Omental fat pad (tissue), 4 donors: ENCODE data around the gene AREL1. TPM values are rescaled to one million over a fixed set of nuclear protein-coding genes. Genes with fewer than 3 reads are reported as not detected.

Experiments
- ATAC-seq: fragments of 150-250 bp; one replicate; pipeline ENCODE4 v1.9.1; 2016; ENCODE audit warnings: mild to moderate bottlenecking, moderate library complexity; ENCODE audit not compliant: low FRiP score
- DNase-seq: peaks from one replicate; pipeline ENCODE4 v3.0.0-alpha.2; 2019; ENCODE audit warnings: low spot score
- total RNA-seq, 4 donors: library from RNA; depleted of rRNA; stranded (reverse); fragments of >200 nt; gene quantifications; one replicate each; pipeline ENCODE4 v1.1.0, GENCODE V29; 2016
- TF ChIP-seq, protein P1 (sequence below), 3 donors: fragments of 450-650 bp; IDR thresholded peaks; one replicate each; pipeline ENCODE4 v1.5.1; 2016 to 2017; ENCODE audit warnings: antibody characterized with exemption in 3 of 3, mild to moderate bottlenecking in 3 of 3, moderate library complexity in 2 of 3

The AREL1 gene
- total RNA-seq, 4 donors from 2014 or later = 18.4 to 33.5 (median 26.8) TPM

DNA sequence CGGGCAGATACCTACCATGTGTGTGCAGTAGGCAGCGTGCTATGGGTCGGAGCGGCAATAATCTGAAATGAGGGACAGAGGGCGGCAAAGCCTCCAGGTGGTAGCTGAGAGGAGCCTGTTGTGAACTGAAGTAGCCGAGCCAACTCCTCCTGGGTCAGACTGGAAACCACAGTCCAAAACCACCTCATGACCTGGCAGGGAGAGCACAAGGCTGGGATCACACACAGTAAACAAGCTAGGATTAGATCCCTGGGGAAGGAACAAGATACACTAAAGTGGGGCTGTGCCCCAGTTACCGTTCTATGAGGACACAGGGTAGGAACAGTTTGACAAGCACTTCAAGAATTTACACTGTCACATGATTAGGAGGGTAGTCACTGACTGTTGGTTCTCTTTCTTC lies 49.0 kb downstream of the AREL1 start:
- DNase-seq (no peak), ATAC-seq (no peak)
- TF ChIP-seq, protein P1, sequence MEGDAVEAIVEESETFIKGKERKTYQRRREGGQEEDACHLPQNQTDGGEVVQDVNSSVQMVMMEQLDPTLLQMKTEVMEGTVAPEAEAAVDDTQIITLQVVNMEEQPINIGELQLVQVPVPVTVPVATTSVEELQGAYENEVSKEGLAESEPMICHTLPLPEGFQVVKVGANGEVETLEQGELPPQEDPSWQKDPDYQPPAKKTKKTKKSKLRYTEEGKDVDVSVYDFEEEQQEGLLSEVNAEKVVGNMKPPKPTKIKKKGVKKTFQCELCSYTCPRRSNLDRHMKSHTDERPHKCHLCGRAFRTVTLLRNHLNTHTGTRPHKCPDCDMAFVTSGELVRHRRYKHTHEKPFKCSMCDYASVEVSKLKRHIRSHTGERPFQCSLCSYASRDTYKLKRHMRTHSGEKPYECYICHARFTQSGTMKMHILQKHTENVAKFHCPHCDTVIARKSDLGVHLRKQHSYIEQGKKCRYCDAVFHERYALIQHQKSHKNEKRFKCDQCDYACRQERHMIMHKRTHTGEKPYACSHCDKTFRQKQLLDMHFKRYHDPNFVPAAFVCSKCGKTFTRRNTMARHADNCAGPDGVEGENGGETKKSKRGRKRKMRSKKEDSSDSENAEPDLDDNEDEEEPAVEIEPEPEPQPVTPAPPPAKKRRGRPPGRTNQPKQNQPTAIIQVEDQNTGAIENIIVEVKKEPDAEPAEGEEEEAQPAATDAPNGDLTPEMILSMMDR (IDR thresholded peaks at IDR 0.05) = no peak

DNA sequence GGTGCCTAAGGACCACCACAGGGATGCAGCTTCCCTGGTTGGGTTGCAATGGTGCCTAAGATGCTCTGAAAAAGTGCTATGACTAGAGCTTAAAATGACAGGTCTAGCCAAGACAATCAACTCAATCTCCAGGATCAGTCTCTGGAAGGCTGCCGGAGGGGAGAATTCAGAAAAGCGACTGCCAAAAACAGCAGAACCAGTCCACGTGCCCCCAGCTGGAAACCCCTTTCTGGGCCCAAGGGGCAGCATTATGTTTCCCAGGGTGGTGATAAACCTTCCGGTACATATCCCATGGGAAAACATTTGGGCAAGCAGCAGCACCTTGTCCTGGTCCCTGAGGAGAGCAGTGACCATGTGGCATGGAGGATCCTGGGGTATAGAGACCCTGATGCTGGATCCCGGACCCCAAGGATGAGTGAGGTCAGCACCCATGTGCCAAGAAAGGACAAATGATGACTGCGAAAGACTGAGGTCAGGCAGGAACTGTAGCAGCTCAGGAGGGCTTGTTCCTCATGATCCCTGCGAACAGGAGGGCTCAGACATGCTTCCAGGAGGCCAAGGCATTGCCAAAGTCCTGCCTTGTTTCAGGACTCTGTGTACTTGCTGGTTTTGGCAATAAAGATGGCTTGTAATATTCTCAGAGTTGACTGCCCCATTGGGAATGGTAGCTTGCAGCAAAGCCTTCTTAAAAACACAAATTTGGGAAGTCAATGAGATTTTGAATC lies 51.0 kb downstream of the AREL1 start:
- no peak for DNase-seq
- no peak for ATAC-seq
- TF ChIP-seq, protein P1 (IDR thresholded peaks at IDR 0.05) = no peak

DNA sequence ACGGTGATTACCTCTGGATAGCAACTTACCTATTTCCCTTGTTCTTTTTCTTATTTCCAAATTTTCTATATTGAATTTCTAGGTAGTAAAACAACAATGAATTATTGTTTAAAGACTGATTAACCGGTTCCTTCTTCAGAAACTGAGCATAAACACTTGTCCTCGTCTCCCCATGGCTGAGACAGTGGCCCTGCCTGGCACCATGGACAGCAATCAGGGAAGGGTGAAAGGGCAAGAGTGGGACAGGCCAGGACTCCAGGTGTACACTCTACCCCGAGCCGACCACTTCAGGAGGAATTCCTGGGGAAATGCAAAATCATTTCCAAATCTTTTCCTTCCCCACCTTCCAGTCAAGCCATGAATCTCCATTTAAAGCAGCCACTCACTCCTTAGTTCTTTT lies 52.0 kb downstream of the AREL1 start:
- ATAC-seq (no peak), DNase-seq (no peak)
- TF ChIP-seq, protein P1 (IDR thresholded peaks at IDR 0.05) = no peak

DNA sequence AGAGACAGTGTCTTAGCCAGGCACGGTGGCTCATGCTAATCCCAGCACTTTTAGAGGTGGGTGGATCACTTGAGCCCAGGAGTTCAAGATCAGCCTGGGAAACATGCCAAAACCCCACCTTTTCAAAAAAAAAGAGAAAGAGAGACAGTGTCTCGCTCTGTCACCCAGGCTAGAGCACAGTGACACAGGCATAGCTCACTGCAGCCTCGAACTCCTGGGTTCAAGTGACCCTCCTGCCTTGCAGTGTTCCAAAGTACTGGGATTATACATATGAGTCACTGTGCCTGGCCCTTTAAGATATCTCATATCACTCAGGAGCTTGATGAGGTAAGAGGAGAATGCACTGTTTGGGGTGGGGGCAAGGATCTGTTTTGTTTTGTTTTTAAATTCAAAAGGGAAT lies 52.7 kb downstream of the AREL1 start:
- no peak for ATAC-seq
- TF ChIP-seq, protein P1 (IDR thresholded peaks at IDR 0.05) = no peak
- DNase-seq = no peak

DNA sequence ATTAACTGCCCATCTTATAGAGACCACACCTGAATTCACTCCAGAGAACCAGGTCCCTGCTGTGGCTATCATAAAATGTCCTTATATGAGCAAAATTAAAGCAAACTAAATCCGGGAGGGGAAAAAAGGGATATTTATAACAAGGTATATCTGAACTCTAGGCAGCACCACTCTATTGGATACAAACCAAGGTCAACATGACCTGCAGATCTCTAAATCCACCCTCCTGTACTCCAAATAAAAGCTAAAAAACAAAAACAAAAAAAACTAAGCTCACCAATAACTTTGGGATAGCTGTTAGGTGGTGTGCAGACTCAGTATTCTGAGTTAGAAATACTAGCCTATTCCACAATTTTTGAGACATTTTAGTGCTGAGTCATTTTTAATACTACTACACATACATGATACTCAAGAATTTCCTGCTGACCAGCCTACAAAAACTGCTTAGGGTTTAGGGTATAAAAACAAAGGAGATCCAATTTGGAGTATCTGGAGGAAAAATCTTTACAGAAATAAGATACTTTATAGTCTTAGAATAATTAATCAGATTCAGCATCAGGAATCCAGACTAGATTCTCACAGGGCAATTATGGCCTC lies 54.2 kb downstream of the AREL1 start:
- ATAC-seq (no peak), DNase-seq (no peak)
- TF ChIP-seq, protein P1 (IDR thresholded peaks at IDR 0.05) = no peak

DNA sequence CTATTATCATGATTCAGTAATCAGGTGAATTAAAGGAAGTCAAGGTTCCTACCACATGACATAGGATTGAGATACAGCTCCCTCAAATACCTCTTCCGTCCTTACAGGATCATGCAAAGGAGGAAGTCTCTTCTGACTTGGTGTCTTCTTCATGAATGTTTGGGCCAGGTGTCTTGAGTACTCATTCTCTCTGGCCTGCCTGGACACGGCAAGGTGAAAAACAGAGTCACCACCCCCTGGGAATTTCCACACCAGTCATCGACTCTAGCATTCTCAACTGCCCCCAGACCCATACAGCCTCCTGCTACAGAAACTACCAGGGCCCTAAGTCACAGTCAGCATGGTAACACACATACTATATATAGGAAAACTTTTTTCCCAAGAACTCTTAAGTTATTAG lies 55.9 kb downstream of the AREL1 start:
- no peak for DNase-seq
- no peak for ATAC-seq
- TF ChIP-seq, protein P1 (IDR thresholded peaks at IDR 0.05) = no peak
